BE2C (cell line): ENCODE measurements around the gene FIGNL2.

Source experiments
- DNase-seq: peaks from one replicate; pipeline ENCODE4 v3.0.0-alpha.2; 2020
- H3K27me3 ChIP-seq: fragments of 250-450 bp; sonication (Bioruptor Pico); 2 replicates; pipeline ENCODE4 v1.5.1; 2020; ENCODE audit warnings: mild to moderate bottlenecking
- H3K36me3 ChIP-seq: fragments of 250-450 bp; sonication (Bioruptor Pico); 2 replicates; pipeline ENCODE4 v1.5.1; 2020; ENCODE audit warnings: mild to moderate bottlenecking
- H3K4me1 ChIP-seq: fragments of 250-450 bp; sonication (Bioruptor Pico); 2 replicates; pipeline ENCODE4 v1.5.1; 2020
- H3K4me3 ChIP-seq: 2 replicates; pipeline ENCODE4 v1.5.1; 2011; ENCODE audit warnings: low read depth, low read length
- H3K9me3 ChIP-seq: fragments of 250-450 bp; sonication (Bioruptor Pico); 2 replicates; pipeline ENCODE4 v1.5.1; 2020
- TF ChIP-seq, protein P1 (sequence below): IDR thresholded peaks from 2 replicates; pipeline ENCODE4 v1.5.1; 2012; ENCODE audit warnings: mild to moderate bottlenecking, low read depth, low read length

Gene FIGNL2

DNA sequence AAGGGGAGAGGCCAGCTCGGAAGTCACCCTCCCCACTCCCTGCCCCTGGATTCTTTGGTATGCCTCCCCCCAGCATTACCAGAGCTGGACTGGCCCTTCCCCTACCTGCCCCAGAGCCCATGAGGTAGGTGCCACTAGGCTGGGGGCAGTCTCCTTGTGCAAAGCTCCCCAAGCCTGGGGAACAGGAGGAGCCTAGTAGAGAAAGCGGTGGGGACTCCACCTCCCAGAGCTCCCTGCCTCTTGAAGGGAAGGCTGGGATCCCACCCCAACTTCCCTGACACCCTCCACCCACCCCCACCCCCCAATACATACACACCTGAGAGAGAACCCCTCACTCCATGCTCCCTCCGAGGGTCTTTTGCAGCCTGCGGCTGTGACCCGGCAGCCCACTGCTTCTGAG lies 30.4 kb downstream of the FIGNL2 start:
- TF ChIP-seq, protein P1, sequence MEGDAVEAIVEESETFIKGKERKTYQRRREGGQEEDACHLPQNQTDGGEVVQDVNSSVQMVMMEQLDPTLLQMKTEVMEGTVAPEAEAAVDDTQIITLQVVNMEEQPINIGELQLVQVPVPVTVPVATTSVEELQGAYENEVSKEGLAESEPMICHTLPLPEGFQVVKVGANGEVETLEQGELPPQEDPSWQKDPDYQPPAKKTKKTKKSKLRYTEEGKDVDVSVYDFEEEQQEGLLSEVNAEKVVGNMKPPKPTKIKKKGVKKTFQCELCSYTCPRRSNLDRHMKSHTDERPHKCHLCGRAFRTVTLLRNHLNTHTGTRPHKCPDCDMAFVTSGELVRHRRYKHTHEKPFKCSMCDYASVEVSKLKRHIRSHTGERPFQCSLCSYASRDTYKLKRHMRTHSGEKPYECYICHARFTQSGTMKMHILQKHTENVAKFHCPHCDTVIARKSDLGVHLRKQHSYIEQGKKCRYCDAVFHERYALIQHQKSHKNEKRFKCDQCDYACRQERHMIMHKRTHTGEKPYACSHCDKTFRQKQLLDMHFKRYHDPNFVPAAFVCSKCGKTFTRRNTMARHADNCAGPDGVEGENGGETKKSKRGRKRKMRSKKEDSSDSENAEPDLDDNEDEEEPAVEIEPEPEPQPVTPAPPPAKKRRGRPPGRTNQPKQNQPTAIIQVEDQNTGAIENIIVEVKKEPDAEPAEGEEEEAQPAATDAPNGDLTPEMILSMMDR, result no peak
- Histone ChIP-seq H3K27me3 (no peaks in the 10 kb centered on the region), H3K9me3 (no peaks in the 10 kb centered on the region), H3K4me3 (no peak overlapping the region), H3K36me3 (no peaks in the 10 kb centered on the region), H3K4me1 (no peaks in the 10 kb centered on the region; the same call in 1 of the 2 replicates)
- DNase-seq, result no peak

DNA sequence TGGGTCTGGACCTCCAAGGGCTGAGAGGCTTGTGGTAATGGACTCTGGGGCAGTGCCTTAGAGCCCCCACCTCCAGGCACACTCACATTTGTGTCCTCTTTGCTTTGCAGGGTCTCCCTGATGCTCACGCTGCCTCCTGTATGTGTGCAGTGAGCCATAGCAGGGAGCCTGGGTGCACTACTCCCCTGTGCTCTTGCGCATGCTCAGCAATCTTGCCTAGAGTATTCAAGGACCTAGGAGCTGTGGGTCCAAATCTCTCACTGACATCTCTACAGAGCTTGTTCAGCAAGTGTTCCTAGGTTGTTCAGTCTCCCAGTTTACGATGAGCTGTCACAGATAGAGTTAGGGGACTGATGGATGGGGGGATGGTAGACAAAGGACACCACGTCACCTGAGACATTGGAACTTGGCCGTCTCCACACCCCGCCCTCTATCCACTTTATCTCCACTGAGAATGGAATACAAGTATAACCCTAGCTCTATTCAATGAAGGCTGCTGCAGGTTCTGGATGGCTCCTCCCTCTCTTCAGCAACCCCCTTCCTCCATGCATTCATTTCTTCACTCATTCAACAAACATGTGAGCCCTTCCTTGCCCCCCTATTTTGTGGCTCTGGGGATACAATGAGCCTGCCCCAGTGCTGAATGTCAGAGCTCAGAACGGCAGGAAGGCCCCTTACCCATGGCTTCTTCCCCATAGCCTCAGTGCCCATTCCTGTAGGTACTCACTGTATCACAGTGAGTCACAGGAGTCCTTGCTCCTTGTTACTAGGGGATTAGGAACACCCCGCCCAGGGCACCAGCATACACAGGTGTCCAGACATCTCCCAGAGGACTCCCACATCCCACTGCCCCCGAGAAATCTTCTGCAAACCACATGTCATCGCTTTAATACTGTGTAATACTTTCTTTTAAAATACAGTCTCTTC lies 31.2 kb downstream of the FIGNL2 start:
- Histone ChIP-seq H3K9me3 (no peaks in the 10 kb centered on the region), H3K36me3 (no peaks in the 10 kb centered on the region), H3K4me3 (no peak overlapping the region), H3K27me3 (no peaks in the 10 kb centered on the region), H3K4me1 (no peaks in the 10 kb centered on the region; the same call in 1 of the 2 replicates)
- TF ChIP-seq, protein P1, result no peak
- no peak for DNase-seq

DNA sequence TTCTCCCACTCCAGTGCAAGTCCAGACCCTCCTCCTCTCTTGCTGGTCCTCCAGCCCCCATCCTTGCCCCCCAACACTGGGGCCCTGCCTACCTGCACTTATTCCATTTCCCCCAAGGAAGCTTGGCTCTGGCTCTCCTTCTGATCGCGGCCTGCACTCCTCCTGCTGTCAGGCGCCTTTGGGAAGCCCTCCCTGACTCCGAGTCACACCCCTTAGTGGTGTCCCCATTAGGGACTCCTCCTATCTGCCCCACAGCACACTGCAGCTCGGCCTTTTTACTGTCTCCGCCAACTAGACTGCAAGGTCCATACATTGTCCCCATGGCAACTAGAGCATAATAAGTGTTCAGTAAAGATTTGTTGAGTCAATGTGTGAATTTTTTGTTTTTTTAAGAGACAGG lies 32.9 kb downstream of the FIGNL2 start:
- no peaks in the 10 kb centered on the region for H3K27me3 ChIP-seq
- H3K36me3 ChIP-seq, result no peaks in the 10 kb centered on the region
- TF ChIP-seq, protein P1, result no peak; the same call in 1 of the 2 replicates
- no peak overlapping the region for H3K4me3 ChIP-seq
- H3K9me3 ChIP-seq, result no peaks in the 10 kb centered on the region
- H3K4me1 ChIP-seq, result no peaks in the 10 kb centered on the region; the same call in 1 of the 2 replicates
- no peak for DNase-seq

DNA sequence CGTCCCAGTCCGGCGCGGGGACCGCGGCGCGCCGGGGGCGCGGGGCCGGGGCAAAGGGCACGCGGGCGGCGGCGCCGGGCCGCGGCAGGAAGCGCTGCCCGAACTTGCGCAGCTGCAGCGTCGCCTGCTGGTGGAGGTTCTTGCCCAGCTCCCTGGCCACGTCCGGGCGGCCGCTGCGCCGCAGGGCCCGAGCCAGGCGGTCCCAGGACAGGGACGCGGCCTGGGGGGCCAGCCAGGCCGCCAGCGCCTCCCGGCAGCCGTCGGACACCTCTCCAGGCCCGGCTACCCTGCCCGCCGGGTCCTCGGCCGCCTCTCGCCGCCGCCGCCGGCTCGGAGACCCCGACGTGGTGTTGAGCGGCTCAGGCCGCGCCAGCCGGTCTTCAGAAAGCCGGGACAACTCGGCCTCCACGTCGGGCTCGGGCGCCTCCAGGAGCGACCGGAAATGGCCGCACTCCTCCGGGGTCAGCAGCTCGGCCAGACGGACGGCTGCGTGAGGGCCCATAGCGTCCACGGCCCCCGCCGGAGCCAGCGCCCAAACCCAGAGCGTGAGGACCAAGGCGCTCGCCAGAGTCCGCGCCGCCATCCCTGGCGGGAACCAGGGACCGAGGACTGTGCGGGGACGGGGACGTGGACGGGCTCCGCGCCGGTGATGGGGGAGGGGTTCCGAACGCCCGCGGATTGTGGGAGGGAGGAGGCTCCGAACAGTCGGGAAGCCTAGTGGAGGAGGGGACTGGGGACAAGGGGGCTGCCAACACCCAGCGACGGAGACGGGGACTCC lies 34.0 kb downstream of the FIGNL2 start:
- no peaks in the 10 kb centered on the region for H3K27me3 ChIP-seq
- no peaks in the 10 kb centered on the region for H3K36me3 ChIP-seq
- no peaks in the 10 kb centered on the region; the same call in 1 of the 2 replicates for H3K4me1 ChIP-seq
- TF ChIP-seq, protein P1, result peak; percentile 52
- H3K4me3 ChIP-seq, result peak overlapping the region; percentile 68
- no peaks in the 10 kb centered on the region for H3K9me3 ChIP-seq
- peak; percentile 88 for DNase-seq

DNA sequence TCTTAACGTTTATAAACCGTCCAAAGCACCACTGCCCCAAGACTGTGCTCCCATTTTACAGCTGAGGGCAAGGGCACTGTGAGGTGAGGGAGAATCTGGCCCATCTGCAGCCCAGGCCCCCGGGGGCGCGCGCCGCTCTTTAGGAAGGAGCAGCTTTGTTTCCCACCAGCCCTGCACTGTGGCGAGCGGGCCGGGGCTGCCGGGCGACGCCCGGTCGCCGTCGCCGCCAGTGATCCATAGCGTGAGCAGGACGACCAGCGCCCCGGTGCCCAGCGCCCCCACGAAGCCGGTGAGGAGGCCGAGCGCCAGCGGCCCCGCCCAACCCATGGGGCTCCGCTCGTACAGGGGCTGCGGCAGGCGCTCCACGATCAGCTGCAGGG lies 34.6 kb downstream of the FIGNL2 start:
- no peak for DNase-seq
- Histone ChIP-seq H3K27me3 (no peaks in the 10 kb centered on the region), H3K9me3 (no peaks in the 10 kb centered on the region), H3K4me1 (no peaks in the 10 kb centered on the region; the same call in 1 of the 2 replicates), H3K4me3 (peak overlapping the region; percentile 68), H3K36me3 (no peaks in the 10 kb centered on the region)
- TF ChIP-seq, protein P1, result no peak
